CD4-positive, alpha-beta T cell treated with Interleukin-10 for 1 hour (primary cell): ENCODE data around the gene NINL.
A peak's percentile ranks its signal among the peaks of the same experiment; 100 is the strongest.
"Not testable (repeated sequence)": the region's sequence is repeated elsewhere in the genome, so short reads cannot be mapped to it uniquely, and the experiment has no call there.

Experiments used
- DNase-seq: peaks from one replicate; pipeline ENCODE4 v3.0.0-alpha.2; 2020

The NINL gene

GRCh38 chr20:25483431-25484132, 101.7 kb downstream of the NINL start:
- DNase-seq = no peak

DNA sequence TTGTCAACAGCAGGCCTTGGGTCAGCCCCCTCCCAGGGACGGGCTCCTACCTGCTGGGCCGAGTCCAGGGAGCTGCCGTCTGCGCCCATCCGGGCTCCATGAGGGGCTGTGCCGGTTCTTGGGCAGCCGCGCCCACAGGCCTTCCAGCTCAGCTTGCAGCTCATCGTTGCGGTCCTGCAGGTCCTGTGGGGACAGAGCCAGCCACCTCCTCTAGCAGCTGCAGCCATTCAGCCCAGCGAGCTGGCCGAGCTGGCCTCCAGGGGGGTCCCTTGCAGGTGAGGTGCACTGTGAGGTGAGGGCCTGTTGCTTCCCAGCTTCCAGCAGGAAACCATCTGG, 103.4 kb downstream of the NINL start:
- no peak for DNase-seq

- no peak for DNase-seq
These were observed 104.0 kb downstream of the NINL start for GRCh38 chr20:25481235-25481917.

DNA sequence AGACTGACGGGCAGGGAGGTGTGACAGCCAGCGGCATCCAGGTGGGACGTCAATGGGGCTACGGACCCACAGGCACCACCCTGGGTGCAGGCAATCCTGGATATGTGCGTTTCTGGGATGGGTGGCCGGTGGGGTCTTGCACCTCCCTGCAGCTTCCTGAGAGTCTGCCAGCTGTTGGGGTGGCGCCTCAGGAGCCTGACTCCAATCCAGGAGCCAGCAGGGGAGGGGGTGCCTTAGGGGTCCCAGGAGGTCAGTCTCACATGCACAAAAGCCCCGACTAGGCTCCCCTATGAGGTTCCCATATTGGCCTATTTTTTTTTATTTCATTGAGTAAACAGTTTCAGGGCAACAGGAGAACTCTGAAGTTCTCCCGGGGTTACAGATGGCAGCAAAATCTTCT, 104.5 kb downstream of the NINL start:
- DNase-seq = no peak

GRCh38 chr20:25480156-25480555, 105.2 kb downstream of the NINL start:
- no peak for DNase-seq

- DNase-seq = no peak
These were observed 105.7 kb downstream of the NINL start for GRCh38 chr20:25479638-25480037.

- no peak for DNase-seq
These were observed 106.3 kb downstream of the NINL start for GRCh38 chr20:25478889-25479568.

DNA sequence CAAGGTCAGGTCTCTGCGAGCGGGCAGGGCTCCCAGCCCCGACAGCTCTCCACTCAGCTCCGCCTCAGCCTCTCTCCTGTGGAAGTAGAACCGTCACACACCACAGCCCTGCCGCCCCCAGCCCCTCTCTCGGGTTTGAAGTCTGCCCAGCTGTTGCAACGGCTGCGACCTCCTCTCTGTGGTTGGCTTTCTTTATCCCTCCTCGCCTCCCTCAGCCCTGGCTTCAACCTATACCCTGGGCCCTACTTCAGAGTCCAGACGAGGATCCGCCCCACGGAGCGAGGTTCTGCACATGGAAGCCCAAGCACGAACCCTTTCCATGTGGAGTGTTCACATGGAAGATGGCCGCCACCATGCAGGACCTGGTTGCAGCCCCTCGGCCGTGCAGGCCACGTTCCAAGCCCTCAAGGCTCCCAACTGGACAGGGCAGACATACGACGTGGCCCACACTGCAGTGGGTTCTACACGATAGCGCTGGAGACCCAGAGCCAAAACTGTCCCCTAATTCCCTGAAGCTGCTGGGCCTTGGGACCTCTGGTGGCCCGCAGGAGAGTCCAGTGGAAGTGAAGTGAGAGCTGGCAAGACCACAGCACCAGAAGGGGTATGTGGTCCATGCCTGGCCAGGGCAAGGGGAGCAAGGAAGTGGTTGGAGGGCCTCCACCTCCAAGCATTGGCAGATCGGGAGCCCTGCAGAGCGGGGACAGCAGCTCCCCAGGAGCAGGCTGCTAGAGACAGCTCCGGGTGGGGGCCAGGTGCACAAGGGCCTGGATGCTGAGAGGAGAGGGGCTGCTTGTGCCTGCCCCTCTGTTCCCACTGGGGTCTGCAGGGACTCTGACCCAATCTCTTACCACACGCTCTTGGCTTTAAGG, 108.1 kb downstream of the NINL start:
- no peak for DNase-seq

- no peak for DNase-seq
These were observed 109.0 kb downstream of the NINL start for GRCh38 chr20:25476106-25477013.

GRCh38 chr20:25473297-25473696, 112.0 kb downstream of the NINL start:
- DNase-seq = not testable (repeated sequence)

DNA sequence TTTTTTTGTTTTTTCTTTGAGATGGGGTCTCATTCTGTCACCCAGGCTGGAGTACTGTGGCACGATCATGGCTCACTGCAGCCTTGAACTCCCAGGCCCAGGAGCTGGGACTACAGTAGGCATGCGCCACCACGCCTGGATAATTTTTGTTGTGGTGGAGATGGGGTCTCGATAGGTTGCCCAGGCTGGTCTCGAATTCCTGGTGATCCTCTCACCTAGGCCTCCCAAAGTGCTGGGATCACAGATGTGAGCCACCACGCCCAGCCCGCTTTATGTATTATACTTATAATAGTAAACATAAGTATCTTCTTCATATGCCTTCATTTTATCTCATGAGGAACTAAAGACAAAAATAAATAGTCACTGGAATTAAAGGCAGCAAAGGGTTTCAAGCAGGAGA, 114.3 kb downstream of the NINL start:
- DNase-seq = no peak

DNA sequence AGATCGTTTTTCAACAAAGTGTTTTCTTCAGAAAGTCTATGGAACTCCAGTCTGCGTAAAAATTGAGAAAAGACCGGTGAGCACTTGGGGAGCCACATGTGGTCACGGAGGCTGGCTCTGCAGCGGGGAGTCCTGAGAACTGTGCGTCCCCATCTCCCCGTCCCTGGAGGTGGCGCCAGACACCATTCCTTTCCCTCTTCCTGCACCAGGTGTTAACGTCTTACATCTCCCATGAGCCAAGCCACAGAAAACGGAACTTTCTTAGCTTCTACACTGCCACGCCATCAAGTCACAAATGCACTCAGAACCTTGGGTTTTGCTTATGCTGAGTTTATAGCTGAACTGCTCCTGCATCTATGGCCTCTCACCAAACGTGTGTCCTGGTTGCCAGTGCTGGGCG, 115.3 kb downstream of the NINL start:
- peak; percentile 49 for DNase-seq

DNA sequence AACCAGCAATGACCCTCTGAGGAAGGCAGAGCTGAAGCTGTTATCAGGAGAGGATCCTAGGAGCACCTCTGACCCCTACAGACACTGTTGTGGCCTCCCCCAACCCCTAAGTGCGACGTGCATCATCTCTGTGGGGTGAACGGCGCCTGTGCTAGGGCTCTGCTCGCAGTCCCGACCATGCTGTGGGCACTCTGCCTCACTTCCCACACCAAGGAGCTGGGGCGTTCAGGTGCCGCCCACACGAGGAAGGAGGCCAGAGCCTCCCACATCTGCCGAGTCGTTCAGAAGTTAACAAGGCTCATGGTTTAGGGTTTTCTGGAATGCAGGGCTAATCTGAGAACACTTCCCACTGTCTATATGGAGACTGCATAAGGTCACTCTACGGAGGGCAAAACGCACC, 115.8 kb downstream of the NINL start:
- no peak for DNase-seq

DNA sequence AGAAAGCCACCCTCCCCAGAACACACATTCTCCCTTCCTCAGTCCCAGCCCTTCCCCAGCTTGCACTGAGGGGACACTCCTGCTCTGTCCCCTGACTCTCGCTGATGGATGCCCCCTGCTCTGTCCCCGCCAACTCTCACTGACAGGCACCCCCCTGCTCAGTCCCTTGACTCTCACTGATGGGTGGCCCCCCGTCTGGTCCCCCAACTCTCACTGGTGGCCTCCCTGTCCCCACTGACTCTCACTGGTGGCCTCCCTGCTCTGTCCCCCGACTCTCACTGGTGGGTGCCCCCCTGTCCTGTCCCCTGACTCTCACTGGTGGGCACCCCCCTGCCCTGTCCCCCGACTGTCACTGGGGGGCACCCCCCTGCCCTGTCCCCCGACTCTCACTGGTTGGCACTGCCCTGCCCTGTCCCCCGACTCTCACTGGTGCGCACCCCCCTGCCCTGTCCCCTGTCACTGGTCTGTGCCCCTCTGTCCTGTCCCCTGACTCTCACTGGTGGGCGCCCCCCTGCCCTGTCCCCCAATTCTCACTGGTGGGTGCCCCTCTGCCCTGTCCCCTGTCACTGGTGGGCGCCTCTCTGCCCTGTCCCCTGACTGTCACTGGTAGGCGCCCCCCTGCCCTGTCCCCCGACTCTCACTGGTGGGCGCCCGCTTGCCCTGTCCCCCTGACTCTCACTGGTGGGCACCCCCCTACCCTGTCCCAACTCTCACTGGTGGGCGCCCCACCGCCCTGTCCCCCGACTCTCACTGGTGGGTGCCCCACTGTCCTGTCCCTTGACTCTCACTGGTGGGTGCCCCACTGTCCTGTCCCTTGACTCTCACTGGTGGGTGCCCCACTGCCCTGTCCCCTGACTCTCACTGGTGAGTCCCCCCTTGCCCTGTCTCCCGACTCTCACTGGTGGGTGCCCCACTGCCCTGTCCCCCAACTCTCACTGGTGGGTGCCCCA, 116.9 kb downstream of the NINL start:
- no peak for DNase-seq

DNA sequence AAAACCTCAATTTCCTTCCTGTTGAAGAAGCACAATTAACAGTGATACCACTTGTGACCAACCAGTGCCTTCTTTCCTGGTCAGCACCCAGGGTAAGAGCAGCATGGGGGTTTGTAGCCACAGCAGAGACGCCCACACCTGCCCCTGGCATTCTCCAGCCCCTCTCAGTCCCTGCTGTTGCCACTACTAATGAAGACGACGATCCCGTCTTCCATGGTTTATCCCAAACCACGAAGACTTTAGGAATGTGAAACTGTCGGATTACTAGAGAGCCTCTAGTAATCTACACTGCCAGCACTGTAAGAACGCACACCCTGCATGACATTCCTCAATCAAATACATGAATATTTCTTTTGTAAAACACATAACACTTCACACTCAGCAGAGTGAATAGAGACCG, 117.9 kb downstream of the NINL start:
- no peak for DNase-seq

DNA sequence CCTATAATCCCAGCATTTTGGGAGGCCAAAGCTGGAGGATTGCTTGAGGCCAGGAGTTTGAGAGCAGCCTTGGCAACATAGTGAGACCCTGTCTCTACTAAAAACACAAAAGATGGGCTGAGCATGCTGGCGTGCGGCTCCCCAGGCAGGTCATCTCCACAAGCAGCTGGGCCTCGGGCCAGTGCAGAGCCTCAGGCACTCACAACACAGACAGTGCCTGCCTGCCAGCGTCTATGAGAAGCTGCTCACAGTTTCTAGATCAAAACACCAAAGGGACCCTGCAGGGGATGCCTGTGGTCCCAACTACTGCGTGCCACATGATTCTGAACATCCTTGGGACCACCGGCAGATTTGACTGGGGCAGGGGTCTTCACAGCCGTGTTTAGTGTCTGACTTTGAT, 118.5 kb downstream of the NINL start:
- DNase-seq = no peak

DNA sequence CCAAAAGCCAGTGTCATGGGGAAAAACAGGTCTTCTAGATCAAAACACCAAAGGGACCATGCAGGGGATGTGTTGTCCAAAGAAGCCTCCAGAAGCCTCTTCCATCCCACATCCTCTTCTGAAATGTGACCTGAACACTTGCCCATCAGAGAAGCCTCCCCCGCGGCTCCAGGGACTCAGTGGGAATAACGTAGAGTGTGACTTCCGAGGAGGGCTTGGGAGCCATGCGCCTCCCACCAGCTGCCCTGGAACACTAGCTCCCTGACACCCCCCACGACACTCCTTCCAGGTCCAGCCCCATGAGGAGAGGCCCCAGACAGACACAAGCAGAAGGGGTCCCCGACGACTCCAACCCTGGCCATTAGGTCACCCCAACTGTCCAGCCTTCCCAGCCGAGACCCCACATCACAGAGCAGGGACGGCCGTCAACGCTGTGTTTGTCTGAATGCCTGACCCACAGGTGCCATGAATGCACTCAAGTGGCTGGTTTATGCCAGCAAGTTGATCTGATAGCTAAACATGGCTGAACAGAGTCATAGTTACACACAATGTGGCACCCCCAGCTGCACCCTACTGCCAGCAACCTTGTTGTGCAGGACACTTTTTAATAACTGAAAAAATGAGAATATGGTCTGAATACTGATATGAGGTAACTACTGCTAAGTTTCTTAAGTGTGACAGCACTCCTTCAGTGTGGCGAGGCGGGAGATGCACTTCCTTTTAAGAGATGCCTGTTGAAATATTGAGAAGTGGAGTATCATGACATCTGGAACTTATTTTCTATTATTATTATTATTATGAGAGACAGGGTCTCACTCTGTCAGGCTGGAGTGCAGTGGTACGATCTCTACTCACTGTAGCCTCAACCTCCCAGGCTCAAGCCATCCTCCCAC, 119.8 kb downstream of the NINL start:
- no peak for DNase-seq

GRCh38 chr20:25464501-25465242, 120.7 kb downstream of the NINL start:
- no peak for DNase-seq
